ENCODE results near the gene LDB2.

DNA sequence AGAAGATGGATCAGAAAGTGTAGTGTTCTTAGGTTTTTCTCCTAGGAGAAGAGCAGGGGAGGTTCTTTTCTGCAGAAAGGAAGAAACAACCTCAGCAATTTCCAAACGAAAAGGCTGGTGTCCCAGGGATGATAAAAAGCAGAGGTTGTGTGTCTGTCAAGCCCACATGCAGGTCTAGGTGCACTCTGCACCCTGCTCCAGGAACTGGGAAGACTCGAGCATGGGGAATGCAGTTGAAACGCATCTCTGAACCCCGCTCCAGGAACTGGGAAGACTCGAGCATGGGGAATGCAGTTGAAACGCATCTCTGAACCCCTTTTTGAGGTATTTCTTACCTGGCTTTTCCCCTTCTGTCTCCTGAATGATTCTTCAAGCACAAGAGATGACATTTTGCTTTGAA is 171.2 kb downstream of the LDB2 start:
- TF ChIP-seq CTCF (IDR thresholded peaks at IDR 0.05) (no peak), POLR2A (IDR thresholded peaks at IDR 0.05) (no peak)
